IMR-90 (cell line): ENCODE measurements around the gene KLHDC9. TPM values are rescaled to one million over a fixed set of nuclear protein-coding genes. Genes with fewer than 3 reads are reported as not detected.

Experiments
- ATAC-seq: fragments of 200-7000 bp; cut with Tn5 transposase; 2 replicates; pipeline ENCODE4 v1.9.1; 2020; ENCODE audit warnings: low read depth, mild to moderate bottlenecking, moderate library complexity
- BruUV-seq: library from RNA; stranded (reverse); fragments of 400-500 nt; replicated peaks from 2 replicates; lab custom pipeline; 2021; lab: Mats Ljungman, UMichigan
- CTCF ChIA-PET: fragments of 300-600 bp; formaldehyde crosslinking; extraction: SDS; loops from one replicate; lab custom pipeline; 2021; ENCODE audit warnings: antibody characterized with exemption; lab: Yijun Ruan, JAX
- POLR2A ChIA-PET: fragments of 300-600 bp; sonication (Branson Sonifier 250); formaldehyde crosslinking; loops from one replicate; lab custom pipeline; 2022; ENCODE audit warnings: antibody characterized with exemption; ENCODE audit not compliant: unreplicated experiment; lab: Charles Lee
- DNase-seq: peaks from one replicate; pipeline ENCODE4 v3.0.0; 2013
- H2AFZ ChIP-seq: replicated peaks from 2 replicates; pipeline ENCODE3; 2013; ENCODE audit warnings: low read length, mild to moderate bottlenecking; ENCODE audit not compliant: poor library complexity
- H2AK5ac ChIP-seq: 2 replicates; pipeline ENCODE4 v1.6.1; 2013; ENCODE audit warnings: low read depth, low read length, inconsistent platforms
- H2AK9ac ChIP-seq: replicated peaks from 2 replicates; pipeline ENCODE3; 2013; ENCODE audit warnings: mild to moderate bottlenecking, low read depth, low read length, moderate library complexity; ENCODE audit not compliant: poor library complexity
- H2BK120ac ChIP-seq: 2 replicates; pipeline ENCODE4 v1.6.1; 2013; ENCODE audit warnings: low read depth, low read length, inconsistent platforms
- H2BK15ac ChIP-seq: 3 replicates; pipeline ENCODE4 v1.6.1; 2013; ENCODE audit warnings: low read depth, low read length, inconsistent platforms
- H2BK20ac ChIP-seq: 2 replicates; pipeline ENCODE4 v1.6.1; 2013; ENCODE audit warnings: low read depth, mild to moderate bottlenecking, inconsistent platforms, low read length, moderate library complexity
- H2BK5ac ChIP-seq: 2 replicates; pipeline ENCODE4 v1.6.1; 2013; ENCODE audit warnings: mild to moderate bottlenecking, low read depth, low read length, inconsistent platforms; ENCODE audit not compliant: poor library complexity, severe bottlenecking
- H3K14ac ChIP-seq: replicated peaks from 2 replicates; pipeline ENCODE4 v1.6.1; 2013; ENCODE audit warnings: low read depth, low read length, inconsistent platforms
- H3K18ac ChIP-seq: 2 replicates; pipeline ENCODE4 v1.6.1; 2013; ENCODE audit warnings: low read depth, low read length, control low read depth
- H3K23ac ChIP-seq: 2 replicates; pipeline ENCODE4 v1.6.1; 2013; ENCODE audit warnings: low read depth, low read length, inconsistent platforms
- H3K27ac ChIP-seq: 2 replicates; pipeline ENCODE4 v1.5.1; 2013; ENCODE audit warnings: mild to moderate bottlenecking, control low read depth, low read length; ENCODE audit not compliant: insufficient read depth
- H3K27me3 ChIP-seq: 2 replicates; pipeline ENCODE4 v1.6.1; 2013; ENCODE audit warnings: low read length; ENCODE audit not compliant: control insufficient read depth, insufficient read depth
- H3K36me3 ChIP-seq: 2 replicates; pipeline ENCODE4 v1.6.1; 2013; ENCODE audit warnings: low read length, mixed read lengths; ENCODE audit not compliant: control insufficient read depth, insufficient read depth
- H3K4ac ChIP-seq: 2 replicates; pipeline ENCODE4 v1.6.1; 2013; ENCODE audit warnings: low read depth, low read length, inconsistent platforms
- H3K4me1 ChIP-seq: 2 replicates; pipeline ENCODE4 v1.6.1; 2013; ENCODE audit warnings: low read length, mixed read lengths; ENCODE audit not compliant: control insufficient read depth, insufficient read depth
- H3K4me2 ChIP-seq: 2 replicates; pipeline ENCODE4 v1.6.1; 2013; ENCODE audit warnings: low read depth, mild to moderate bottlenecking, control low read depth, low read length, moderate library complexity
- H3K4me3 ChIP-seq: 2 replicates; pipeline ENCODE4 v1.5.1; 2013; ENCODE audit warnings: low read depth, mild to moderate bottlenecking, control low read depth, low read length, moderate library complexity; ENCODE audit not compliant: insufficient read depth
- H3K56ac ChIP-seq: 2 replicates; pipeline ENCODE4 v1.6.1; 2013; ENCODE audit warnings: low read length, inconsistent platforms; ENCODE audit not compliant: insufficient read depth; ENCODE audit errors: extremely low read depth
- H3K79me1 ChIP-seq, 2 experiments: 2 replicates each; pipeline ENCODE4 v1.6.1; 2013; ENCODE audit warnings: low read length in 2 of 2, inconsistent platforms in 1 of 2, low read depth in 1 of 2
- H3K9ac ChIP-seq: 2 replicates; pipeline ENCODE4 v1.6.1; 2013; ENCODE audit warnings: low read depth, low read length, control low read depth
- H3K9me1 ChIP-seq: 2 replicates; pipeline ENCODE4 v1.6.1; 2013; ENCODE audit warnings: low read length, inconsistent platforms; ENCODE audit not compliant: insufficient read depth
- H3K9me3 ChIP-seq: 2 replicates; pipeline ENCODE4 v1.6.1; 2013; ENCODE audit warnings: low read length; ENCODE audit not compliant: control insufficient read depth, insufficient read depth
- H4K20me1 ChIP-seq: 2 replicates; pipeline ENCODE4 v1.6.1; 2013; ENCODE audit warnings: low read length, inconsistent platforms; ENCODE audit not compliant: insufficient read depth
- H4K5ac ChIP-seq: 2 replicates; pipeline ENCODE4 v1.6.1; 2013; ENCODE audit warnings: mild to moderate bottlenecking, low read depth, low read length, control low read depth
- H4K8ac ChIP-seq, 2 experiments: 2 replicates each; pipeline ENCODE4 v1.6.1; 2013; ENCODE audit warnings: low read depth in 2 of 2, low read length in 2 of 2, control low read depth in 1 of 2, inconsistent platforms in 1 of 2
- H4K91ac ChIP-seq: 2 replicates; pipeline ENCODE4 v1.6.1; 2013; ENCODE audit warnings: low read depth, low read length, inconsistent platforms; ENCODE audit not compliant: insufficient read depth
- BHLHE40 ChIP-seq: fragments of 150-350 bp; IDR thresholded peaks from 2 replicates; pipeline ENCODE4 v1.6.1; 2016; ENCODE audit warnings: mild to moderate bottlenecking, low read depth, low read length
- CEBPB ChIP-seq: IDR thresholded peaks from 2 replicates; pipeline ENCODE4 v1.6.1; 2012; ENCODE audit warnings: low read depth, low read length, improper control_type of control experiment
- CHD1 ChIP-seq: IDR thresholded peaks from 2 replicates; pipeline ENCODE4 v1.6.1; 2012; ENCODE audit warnings: low read depth, low read length, improper control_type of control experiment
- CTCF ChIP-seq: conservative IDR thresholded peaks from 2 replicates; pipeline ENCODE4 v1.5.1; 2012; ENCODE audit warnings: mild to moderate bottlenecking, low read depth, low read length, improper control_type of control experiment
- ELK1 ChIP-seq: fragments of 150-350 bp; IDR thresholded peaks from 2 replicates; pipeline ENCODE4 v1.6.1; 2016; ENCODE audit warnings: low read depth, mild to moderate bottlenecking, low read length, moderate library complexity, borderline replicate concordance
- FOS ChIP-seq: fragments of 150-350 bp; IDR thresholded peaks from 2 replicates; pipeline ENCODE4 v1.6.1; 2016; ENCODE audit warnings: low read depth, low read length
- MAFK ChIP-seq: IDR thresholded peaks from 2 replicates; pipeline ENCODE4 v1.6.1; 2012; ENCODE audit warnings: low read depth, low read length, improper control_type of control experiment
- MAZ ChIP-seq: IDR thresholded peaks from 2 replicates; pipeline ENCODE4 v1.6.1; 2012; ENCODE audit warnings: low read depth, mild to moderate bottlenecking, low read length, improper control_type of control experiment, moderate library complexity, borderline replicate concordance
- MXI1 ChIP-seq: IDR thresholded peaks from 2 replicates; pipeline ENCODE4 v1.6.1; 2012; ENCODE audit warnings: low read depth, mild to moderate bottlenecking, low read length, moderate library complexity, borderline replicate concordance
- NFE2L2 ChIP-seq: fragments of 150-350 bp; IDR thresholded peaks from 2 replicates; pipeline ENCODE4 v1.6.1; 2016; ENCODE audit warnings: low read depth, mild to moderate bottlenecking, low read length
- POLR2A ChIP-seq: IDR thresholded peaks from 2 replicates; pipeline ENCODE4 v1.6.1; 2012; ENCODE audit warnings: mild to moderate bottlenecking, low read depth, low read length
- RAD21 ChIP-seq: IDR thresholded peaks from 2 replicates; pipeline ENCODE4 v1.6.1; 2012; ENCODE audit warnings: low read length, improper control_type of control experiment
- RCOR1 ChIP-seq: IDR thresholded peaks from 2 replicates; pipeline ENCODE4 v1.6.1; 2012; ENCODE audit warnings: mild to moderate bottlenecking, low read length, improper control_type of control experiment; ENCODE audit not compliant: insufficient replicate concordance
- RFX5 ChIP-seq: IDR thresholded peaks from 2 replicates; pipeline ENCODE4 v1.8.0; 2012; ENCODE audit warnings: low read depth, mild to moderate bottlenecking, low read length, moderate library complexity
- SMC3 ChIP-seq: fragments of 150-350 bp; IDR thresholded peaks from 2 replicates; pipeline ENCODE4 v1.6.1; 2016; ENCODE audit warnings: low read depth, mild to moderate bottlenecking, antibody characterized with exemption, low read length, moderate library complexity
- USF2 ChIP-seq: fragments of 150-350 bp; IDR thresholded peaks from 2 replicates; pipeline ENCODE4 v1.6.1; 2017; ENCODE audit warnings: mild to moderate bottlenecking, antibody characterized with exemption, low read length, low read depth
- WGBS, 2 experiments: methylation state at CpG; one replicate each; pipeline versions ENCODE4 v1.1.5 to v1.1.7; 2013; ENCODE audit warnings: missing lambda C conversion rate in 2 of 2; ENCODE audit not compliant: insufficient read length in 1 of 2; ENCODE audit errors: extremely low coverage in 2 of 2; 5-methylcytosine and 5-hydroxymethylcytosine counted together
- dilution Hi-C: fragments of 300-500 bp; cut with HindIII; formaldehyde crosslinking; loops from one replicate; pipeline ENCODE4 v1.14.3; 2018; ENCODE audit warnings: low sequenced_read_pairs; ENCODE audit not compliant: unreplicated experiment
- in situ Hi-C: fragments of 300-500 bp; cut with MboI; formaldehyde crosslinking; loops from 3 replicates; pipeline ENCODE4 v1.14.3; 2019; ENCODE audit warnings: low sequenced_read_pairs, inconsistent platforms, mixed read lengths
- intact Hi-C: fragments of 100-400 bp; cut with micrococcal nuclease; formaldehyde crosslinking; loops from 2 replicates; pipeline ENCODE4 v1.10.0; 2022
- polyA plus RNA-seq, 3 experiments: library from polyadenylated mRNA; depleted of rRNA; stranded (reverse); fragments of >200 nt; gene quantifications; 2 replicates each; pipeline ENCODE4 v1.2.3, GENCODE V29; 2012; ENCODE audit warnings: low replicate concordance in 1 of 3
- total RNA-seq: library from RNA; depleted of rRNA; stranded (reverse); fragments of >200 nt; gene quantifications from 2 replicates; pipeline ENCODE4 v1.2.3, GENCODE V29; 2012

Gene KLHDC9
- total and polyA plus RNA-seq, 2 of the 4 experiments (the other 2 are of a cell fraction): 0.18 to 0.70 TPM

GRCh38 chr1:161084597-161084988, 13.6 kb upstream of the KLHDC9 start:
- no peak overlapping the region for H2AFZ ChIP-seq
- ChIA-PET POLR2A (no interaction called here), CTCF (interaction anchor here (0.5 to 2.1 kb wide), 4 partner anchors 12 to 77 kb away, joined by 3 to 7 read pairs (median 4); partner anchors contain the start of gene KLHDC9)
- H2AK5ac ChIP-seq: peak overlapping the region; percentile 75; the same call in 1 of the 2 replicates
- no peak for TF ChIP-seq FOS
- TF ChIP-seq CEBPB: no peak
- no peak for TF ChIP-seq RCOR1
- TF ChIP-seq NFE2L2: no peak
- TF ChIP-seq BHLHE40: no peak
- no peak for TF ChIP-seq MAFK
- no peak for TF ChIP-seq SMC3
- TF ChIP-seq POLR2A: no peak
- no peak for TF ChIP-seq MAZ
- TF ChIP-seq MXI1: no peak
- TF ChIP-seq CHD1: no peak
- TF ChIP-seq ELK1: no peak
- TF ChIP-seq RFX5: no peak
- TF ChIP-seq RAD21: no peak
- TF ChIP-seq USF2: no peak
- no peak for TF ChIP-seq CTCF
- H3K4me2 ChIP-seq: no peak overlapping the region
- no peaks in the 10 kb centered on the region for H3K9me3 ChIP-seq
- dilution Hi-C loops: no loop called here
- H2BK120ac ChIP-seq: peak overlapping the region; percentile 40; the same call in 1 of the 2 replicates
- peak overlapping the region; percentile 36; the same call in 1 of the 3 replicates for H2BK15ac ChIP-seq
- H3K56ac ChIP-seq: no peak overlapping the region
- H3K36me3 ChIP-seq: no peaks in the 10 kb centered on the region
- DNase-seq (no peak), ATAC-seq (no peak)
- no CpG with 5 or more reads among the region's 1 CpG for WGBS, 2 experiments
- no peak overlapping the region for H3K14ac ChIP-seq
- H2AK9ac ChIP-seq: peak overlapping the region; percentile 38
- H4K20me1 ChIP-seq: no peaks in the 10 kb centered on the region
- H4K8ac ChIP-seq: peak overlapping the region in 1 of 2 experiments; percentile 50; a peak in 2 of 4 replicates
- H2BK5ac ChIP-seq: peak overlapping the region; percentile 50
- H3K4me3 ChIP-seq: no peak overlapping the region
- H3K4me1 ChIP-seq: peaks cover 29% of the 10 kb centered on the region
- BruUV-seq: no TSS peak
- H3K27ac ChIP-seq: no peak overlapping the region
- no peak overlapping the region for H3K9ac ChIP-seq
- peak overlapping the region; percentile 57; the same call in 1 of the 2 replicates for H2BK20ac ChIP-seq
- peak overlapping the region; percentile 11; the same call in 1 of the 2 replicates for H3K18ac ChIP-seq
- peaks cover 26% of the 10 kb centered on the region for H3K9me1 ChIP-seq
- intact Hi-C loops: loop anchor here (5.0 kb wide), 1 partner anchor 37 kb away; the partner anchor contains the start of gene USF1
- peak overlapping the region; percentile 5; the same call in 1 of the 2 replicates for H4K5ac ChIP-seq
- in situ Hi-C loops: no loop called here
- no peak overlapping the region; the same call in 1 of the 2 replicates for H4K91ac ChIP-seq
- peak overlapping the region; percentile 54 for H3K4ac ChIP-seq
- H3K23ac ChIP-seq: no peak overlapping the region
- H3K27me3 ChIP-seq: no peaks in the 10 kb centered on the region
- H3K79me1 ChIP-seq: no peaks in the 10 kb centered on the region
